GM23248 (cell line): Measurements from ENCODE around the gene SPNS1.

Source experiments
- EZH2 ChIP-seq: fragments of 200-600 bp; sonication (generic); IDR thresholded peaks from 2 replicates; pipeline ENCODE4 v1.6.1; 2018; ENCODE audit warnings: antibody characterized with exemption, mild to moderate bottlenecking; ENCODE audit not compliant: insufficient read depth, poor library complexity, severe bottlenecking
- EZH2phosphoT487 ChIP-seq: fragments of 200-600 bp; sonication (generic); IDR thresholded peaks from 2 replicates; pipeline ENCODE4 v1.6.1; 2018; ENCODE audit warnings: antibody characterized with exemption, moderate library complexity, mild to moderate bottlenecking, low read depth; ENCODE audit not compliant: insufficient read depth

DNA sequence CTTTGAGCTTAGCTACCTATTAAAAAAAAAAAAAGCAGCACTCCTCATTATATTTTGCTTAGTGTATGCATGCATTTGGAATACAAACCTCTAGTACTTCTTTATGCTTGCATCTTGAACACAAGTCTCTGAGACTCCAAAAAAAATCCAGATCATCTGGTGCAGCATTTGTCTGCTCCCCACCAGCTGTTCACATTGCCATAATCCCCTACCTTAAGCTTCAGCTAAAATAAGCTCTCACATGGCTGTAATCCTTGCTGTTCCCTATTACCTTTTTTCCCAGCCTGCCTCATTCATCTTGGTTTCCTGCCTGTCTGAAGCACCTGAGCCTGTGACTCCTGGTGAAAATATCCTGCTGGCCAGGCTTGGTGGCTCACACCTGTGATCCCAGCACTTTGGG, 31.3 kb upstream of the SPNS1 start:
- TF ChIP-seq EZH2 (no peak), EZH2phosphoT487 (no peak)
